ENCODE measurements around the gene CCT8.

The CCT8 gene

GRCh38 chr21:29056538-29057050 lies 16.9 kb downstream of the CCT8 start:
- no peak overlapping the region for H3K27ac ChIP-seq
- TF ChIP-seq CTCF (conservative IDR thresholded peaks at IDR 0.05) (no peak), ZFX (IDR thresholded peaks at IDR 0.05) (no peak)

- TF ChIP-seq ZFX (IDR thresholded peaks at IDR 0.05) (no peak), CTCF (conservative IDR thresholded peaks at IDR 0.05) (no peak)
- no peak overlapping the region for H3K27ac ChIP-seq
These were observed 17.4 kb downstream of the CCT8 start for GRCh38 chr21:29056005-29056404.

GRCh38 chr21:29055080-29055479 lies 18.4 kb downstream of the CCT8 start:
- TF ChIP-seq CTCF (conservative IDR thresholded peaks at IDR 0.05): no peak
- TF ChIP-seq ZFX (IDR thresholded peaks at IDR 0.05): no peak

GRCh38 chr21:29053656-29054055 lies 19.8 kb downstream of the CCT8 start:
- TF ChIP-seq ZFX (IDR thresholded peaks at IDR 0.05) (no peak), CTCF (conservative IDR thresholded peaks at IDR 0.05) (no peak)

More at GRCh38 chr21:29055080-29055479, 18.4 kb downstream of the CCT8 start:
- no peak overlapping the region for H3K27ac ChIP-seq

GRCh38 chr21:29053011-29053553 lies 20.4 kb downstream of the CCT8 start:
- H3K27ac ChIP-seq: no peak overlapping the region
- TF ChIP-seq CTCF (conservative IDR thresholded peaks at IDR 0.05) (no peak), ZFX (IDR thresholded peaks at IDR 0.05) (no peak)

More at GRCh38 chr21:29053656-29054055, 19.8 kb downstream of the CCT8 start:
- no peak overlapping the region for H3K27ac ChIP-seq

- no peak overlapping the region for H3K27ac ChIP-seq
- TF ChIP-seq ZFX (IDR thresholded peaks at IDR 0.05) (no peak), CTCF (conservative IDR thresholded peaks at IDR 0.05) (no peak)
These were observed 21.2 kb downstream of the CCT8 start for GRCh38 chr21:29052224-29052623.

GRCh38 chr21:29034678-29035077 lies 38.8 kb downstream of the CCT8 start:
- no peak for TF ChIP-seq CTCF (conservative IDR thresholded peaks at IDR 0.05)
- no peak for TF ChIP-seq ZFX (IDR thresholded peaks at IDR 0.05)
- H3K27ac ChIP-seq: no peak overlapping the region

All from C4-2B (cell line).